Measurements from ENCODE around the gene INPP5E.

INPP5E gene

DNA sequence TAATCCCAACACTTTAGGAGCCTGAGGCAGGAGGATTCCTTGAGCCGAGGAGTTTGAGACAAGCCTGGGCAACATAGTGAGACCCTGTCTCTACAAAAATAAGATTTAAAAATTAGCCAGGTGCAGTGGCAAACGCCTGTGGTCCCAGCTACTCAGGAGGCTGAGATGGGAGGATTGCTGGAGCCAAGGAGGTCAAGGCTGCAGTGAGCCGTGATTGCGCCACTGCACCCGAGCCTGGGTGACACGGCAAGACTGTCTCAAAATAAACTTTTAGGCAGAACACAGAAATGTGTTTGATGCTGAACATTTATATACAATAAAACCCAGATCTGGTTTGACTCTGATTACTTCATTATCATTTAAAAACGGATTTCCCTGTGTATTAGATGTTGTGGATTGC is 34.2 kb downstream of the INPP5E start:
- Histone ChIP-seq H3K27ac (replicated peaks; ENCODE audit: low read length) (no peak overlapping the region), H2BK5ac (ENCODE audit: low read length) (no peak overlapping the region), H2AK5ac (ENCODE audit: low read depth, low read length) (no peak overlapping the region), H3K79me1 (ENCODE audit: low read depth, low read length) (peaks cover 11% of the 10 kb centered on the region), H4K8ac (ENCODE audit: low read depth, low read length) (no peak overlapping the region), H3K23ac (ENCODE audit: low read depth, low read length, poor library complexity) (no peak overlapping the region), H3K36me3 (replicated peaks in 1 of 2; ENCODE audit: control insufficient read depth in 2 of 2, insufficient read depth in 2 of 2, low read length in 2 of 2) (peaks cover 41 to 64% of the 10 kb centered on the region in 2 donors), H3K9me3 (replicated peaks in 1 of 2; ENCODE audit: control insufficient read depth in 2 of 2, insufficient read depth in 1 of 2, low read depth in 1 of 2, low read length in 2 of 2) (no peaks in the 10 kb centered on the region), H2BK120ac (ENCODE audit: low read depth, low read length) (no peak overlapping the region), H3K4me2 (ENCODE audit: insufficient read depth, low read length, poor library complexity, severe bottlenecking) (no peak overlapping the region), H3K14ac (ENCODE audit: low read length) (no peak overlapping the region), H3K9ac (ENCODE audit: low read depth, low read length, poor library complexity) (no peak overlapping the region), H3K4me3 (ENCODE audit: low read length in 2 of 2) (no peak overlapping the region), H3K18ac (ENCODE audit: low read length) (no peak overlapping the region), H2AFZ (ENCODE audit: low read length) (no peak overlapping the region), H3K4ac (ENCODE audit: low read length) (no peak overlapping the region), H2BK12ac (ENCODE audit: low read length) (no peak overlapping the region), H4K91ac (ENCODE audit: low read depth, low read length, poor library complexity) (no peak overlapping the region), H3K27me3 (ENCODE audit: control insufficient read depth in 3 of 3, insufficient read depth in 3 of 3, low read depth in 1 of 3, low read length in 3 of 3) (no peaks in the 10 kb centered on the region), H2BK15ac (ENCODE audit: low read length) (no peak overlapping the region), H3K4me1 (ENCODE audit: control insufficient read depth in 2 of 2, insufficient read depth in 1 of 2, low read depth in 1 of 2, low read length in 2 of 2) (peaks cover 8 to 9% of the 10 kb centered on the region in 2 donors)
- WGBS, 2 donors (ENCODE audit: extremely low coverage in 2 of 2, insufficient read length in 2 of 2, insufficient replicate concordance in 1 of 2) = no CpG with 5 or more reads among the region's 7 CpGs
- DNase-seq (ENCODE audit: low spot score) = no peak

DNA sequence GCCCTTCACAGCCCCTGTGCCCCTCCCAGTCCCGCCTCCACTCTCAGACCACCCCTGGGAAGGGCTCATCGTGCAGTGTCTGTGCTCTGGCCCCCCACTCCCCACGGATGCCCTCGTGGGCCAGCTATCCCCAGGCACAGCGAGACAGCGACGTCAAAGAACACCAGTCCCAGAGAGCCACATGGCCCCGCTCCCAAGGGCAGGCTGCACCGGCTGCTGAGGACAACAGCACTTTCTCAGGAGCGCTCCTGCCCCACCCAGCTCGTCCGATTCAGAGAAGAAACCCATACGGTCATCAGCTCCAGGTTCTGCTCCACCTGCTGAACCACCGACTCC is 34.9 kb downstream of the INPP5E start:
- WGBS, 2 donors (ENCODE audit: extremely low coverage in 2 of 2, insufficient read length in 2 of 2, insufficient replicate concordance in 1 of 2) = no CpG with 5 or more reads among the region's 14 CpGs
- H4K8ac ChIP-seq (ENCODE audit: low read depth, low read length) = no peak overlapping the region
- no peak overlapping the region for H2AK5ac ChIP-seq (ENCODE audit: low read depth, low read length)
- H3K18ac ChIP-seq (ENCODE audit: low read length) = no peak overlapping the region
- H2AFZ ChIP-seq (ENCODE audit: low read length) = no peak overlapping the region
- H3K23ac ChIP-seq (ENCODE audit: low read depth, low read length, poor library complexity) = no peak overlapping the region
- H2BK120ac ChIP-seq (ENCODE audit: low read depth, low read length) = no peak overlapping the region
- no peaks in the 10 kb centered on the region for H3K27me3 ChIP-seq (ENCODE audit: control insufficient read depth in 3 of 3, insufficient read depth in 3 of 3, low read depth in 1 of 3, low read length in 3 of 3)
- no peak overlapping the region for H3K4ac ChIP-seq (ENCODE audit: low read length)
- peaks cover 10 to 11% of the 10 kb centered on the region in 2 donors for H3K4me1 ChIP-seq (ENCODE audit: control insufficient read depth in 2 of 2, insufficient read depth in 1 of 2, low read depth in 1 of 2, low read length in 2 of 2)
- no peak overlapping the region for H3K14ac ChIP-seq (ENCODE audit: low read length)
- peaks cover 11% of the 10 kb centered on the region for H3K79me1 ChIP-seq (ENCODE audit: low read depth, low read length)
- H3K4me3 ChIP-seq (ENCODE audit: low read length in 2 of 2) = peak overlapping the region in 1 of 2 donors; percentile 19
- no peak overlapping the region for H4K91ac ChIP-seq (ENCODE audit: low read depth, low read length, poor library complexity)
- no peak overlapping the region for H2BK15ac ChIP-seq (ENCODE audit: low read length)
- no peak overlapping the region for H3K4me2 ChIP-seq (ENCODE audit: insufficient read depth, low read length, poor library complexity, severe bottlenecking)
- no peak for DNase-seq (ENCODE audit: low spot score)
- H3K27ac ChIP-seq (replicated peaks; ENCODE audit: low read length) = no peak overlapping the region
- no peaks in the 10 kb centered on the region for H3K9me3 ChIP-seq (replicated peaks in 1 of 2; ENCODE audit: control insufficient read depth in 2 of 2, insufficient read depth in 1 of 2, low read depth in 1 of 2, low read length in 2 of 2)
- peaks cover 41 to 64% of the 10 kb centered on the region in 2 donors for H3K36me3 ChIP-seq (replicated peaks in 1 of 2; ENCODE audit: control insufficient read depth in 2 of 2, insufficient read depth in 2 of 2, low read length in 2 of 2)
- no peak overlapping the region for H2BK5ac ChIP-seq (ENCODE audit: low read length)
- H3K9ac ChIP-seq (ENCODE audit: low read depth, low read length, poor library complexity) = no peak overlapping the region
- H2BK12ac ChIP-seq (ENCODE audit: low read length) = no peak overlapping the region

DNA sequence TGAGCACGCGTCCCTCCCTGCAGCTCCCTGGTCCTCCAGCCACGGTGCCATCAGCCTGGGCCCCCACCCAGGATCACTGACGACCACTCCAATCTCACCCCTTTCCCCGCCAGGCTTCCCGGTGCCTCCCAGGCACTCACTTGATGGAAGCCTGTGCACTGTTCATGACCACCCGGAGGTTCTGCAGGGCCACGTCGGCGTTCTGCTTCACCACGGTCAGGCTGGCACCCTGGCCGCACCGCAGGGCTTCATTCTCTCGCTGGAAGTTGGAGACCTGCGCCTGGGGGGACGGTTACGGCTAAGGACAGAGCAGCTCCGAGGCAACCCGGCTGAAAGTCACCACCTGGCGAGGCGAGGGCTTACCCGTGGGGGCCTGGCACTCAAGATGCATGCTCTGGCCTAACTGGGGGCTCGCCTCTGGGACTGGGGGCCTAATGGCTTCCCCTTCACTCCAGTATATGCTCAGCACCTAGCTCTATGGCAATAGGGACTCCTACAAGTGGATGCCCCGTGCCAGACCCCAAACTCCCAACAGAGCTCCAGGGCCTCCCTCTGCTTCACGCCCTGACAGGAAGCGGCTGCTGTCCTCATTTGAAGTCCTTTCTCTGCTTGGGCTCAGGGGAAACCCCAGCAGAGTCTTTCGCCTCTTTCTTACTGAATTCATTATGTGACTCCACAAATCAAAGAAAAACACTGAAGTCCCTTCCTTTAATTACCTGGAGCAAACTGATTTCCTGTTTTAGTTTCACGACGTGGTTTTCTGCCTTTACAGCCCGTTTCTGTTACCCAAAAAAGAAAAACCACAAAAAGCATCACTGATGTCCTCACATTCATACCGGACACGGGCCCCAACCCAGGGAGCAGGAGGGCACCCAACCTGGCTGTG is 35.5 kb downstream of the INPP5E start:
- Histone ChIP-seq H2AK5ac (ENCODE audit: low read depth, low read length) (no peak overlapping the region), H3K4me2 (ENCODE audit: insufficient read depth, low read length, poor library complexity, severe bottlenecking) (no peak overlapping the region), H3K4me3 (ENCODE audit: low read length in 2 of 2) (peak overlapping the region in 1 of 2 donors; percentile 19), H3K4me1 (ENCODE audit: control insufficient read depth in 2 of 2, insufficient read depth in 1 of 2, low read depth in 1 of 2, low read length in 2 of 2) (peaks cover 7 to 10% of the 10 kb centered on the region in 2 donors), H4K91ac (ENCODE audit: low read depth, low read length, poor library complexity) (no peak overlapping the region), H3K4ac (ENCODE audit: low read length) (no peak overlapping the region), H3K18ac (ENCODE audit: low read length) (no peak overlapping the region), H2BK5ac (ENCODE audit: low read length) (no peak overlapping the region), H3K9ac (ENCODE audit: low read depth, low read length, poor library complexity) (peak overlapping the region; percentile 44), H2AFZ (ENCODE audit: low read length) (no peak overlapping the region), H2BK120ac (ENCODE audit: low read depth, low read length) (no peak overlapping the region), H2BK12ac (ENCODE audit: low read length) (no peak overlapping the region), H3K27me3 (ENCODE audit: control insufficient read depth in 3 of 3, insufficient read depth in 3 of 3, low read depth in 1 of 3, low read length in 3 of 3) (no peaks in the 10 kb centered on the region), H3K9me3 (replicated peaks in 1 of 2; ENCODE audit: control insufficient read depth in 2 of 2, insufficient read depth in 1 of 2, low read depth in 1 of 2, low read length in 2 of 2) (no peaks in the 10 kb centered on the region), H3K23ac (ENCODE audit: low read depth, low read length, poor library complexity) (no peak overlapping the region), H3K27ac (replicated peaks; ENCODE audit: low read length) (no peak overlapping the region), H3K36me3 (replicated peaks in 1 of 2; ENCODE audit: control insufficient read depth in 2 of 2, insufficient read depth in 2 of 2, low read length in 2 of 2) (peaks cover 41 to 64% of the 10 kb centered on the region in 2 donors), H2BK15ac (ENCODE audit: low read length) (no peak overlapping the region), H3K79me1 (ENCODE audit: low read depth, low read length) (peaks cover 15% of the 10 kb centered on the region), H4K8ac (ENCODE audit: low read depth, low read length) (no peak overlapping the region), H3K14ac (ENCODE audit: low read length) (no peak overlapping the region)
- no peak for DNase-seq (ENCODE audit: low spot score)
- no CpG with 5 or more reads among the region's 32 CpGs for WGBS, 2 donors (ENCODE audit: extremely low coverage in 2 of 2, insufficient read length in 2 of 2, insufficient replicate concordance in 1 of 2)

DNA sequence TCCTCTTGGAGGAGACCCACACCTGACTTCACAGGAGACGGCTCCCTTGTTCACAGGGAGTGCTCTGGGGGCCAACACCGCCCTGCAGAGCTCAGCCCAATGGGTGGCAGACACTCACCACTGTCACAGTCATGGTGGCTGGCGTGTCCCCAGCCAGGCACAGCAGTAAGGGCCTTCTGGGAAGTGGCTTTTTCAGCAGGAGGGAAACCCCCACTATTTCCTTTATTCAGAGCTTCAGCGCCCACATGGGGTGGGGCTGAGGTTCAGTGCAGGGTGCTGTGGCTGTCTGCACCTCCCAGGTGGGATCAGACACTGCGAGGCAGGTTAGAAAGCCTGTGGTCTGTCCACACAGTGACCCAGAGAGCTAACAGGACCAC is 36.1 kb downstream of the INPP5E start:
- H2BK120ac ChIP-seq (ENCODE audit: low read depth, low read length) = no peak overlapping the region
- H3K36me3 ChIP-seq (replicated peaks in 1 of 2; ENCODE audit: control insufficient read depth in 2 of 2, insufficient read depth in 2 of 2, low read length in 2 of 2) = peaks cover 41 to 63% of the 10 kb centered on the region in 2 donors
- no peak overlapping the region for H2BK15ac ChIP-seq (ENCODE audit: low read length)
- no peak overlapping the region for H2AK5ac ChIP-seq (ENCODE audit: low read depth, low read length)
- no peak overlapping the region for H3K23ac ChIP-seq (ENCODE audit: low read depth, low read length, poor library complexity)
- no peak overlapping the region for H3K4me3 ChIP-seq (ENCODE audit: low read length in 2 of 2)
- H3K27me3 ChIP-seq (ENCODE audit: control insufficient read depth in 3 of 3, insufficient read depth in 3 of 3, low read depth in 1 of 3, low read length in 3 of 3) = no peaks in the 10 kb centered on the region
- WGBS, 2 donors (ENCODE audit: extremely low coverage in 2 of 2, insufficient read length in 2 of 2, insufficient replicate concordance in 1 of 2) = no CpG with 5 or more reads among the region's 5 CpGs
- no peaks in the 10 kb centered on the region for H3K9me3 ChIP-seq (replicated peaks in 1 of 2; ENCODE audit: control insufficient read depth in 2 of 2, insufficient read depth in 1 of 2, low read depth in 1 of 2, low read length in 2 of 2)
- no peak for DNase-seq (ENCODE audit: low spot score)
- peak overlapping the region; percentile 44 for H3K9ac ChIP-seq (ENCODE audit: low read depth, low read length, poor library complexity)
- H3K18ac ChIP-seq (ENCODE audit: low read length) = no peak overlapping the region
- H4K91ac ChIP-seq (ENCODE audit: low read depth, low read length, poor library complexity) = no peak overlapping the region
- H2BK12ac ChIP-seq (ENCODE audit: low read length) = no peak overlapping the region
- no peak overlapping the region for H3K27ac ChIP-seq (replicated peaks; ENCODE audit: low read length)
- H2BK5ac ChIP-seq (ENCODE audit: low read length) = no peak overlapping the region
- no peak overlapping the region for H4K8ac ChIP-seq (ENCODE audit: low read depth, low read length)
- H3K4me1 ChIP-seq (ENCODE audit: control insufficient read depth in 2 of 2, insufficient read depth in 1 of 2, low read depth in 1 of 2, low read length in 2 of 2) = peaks cover 8 to 15% of the 10 kb centered on the region in 2 donors
- no peak overlapping the region for H3K4me2 ChIP-seq (ENCODE audit: insufficient read depth, low read length, poor library complexity, severe bottlenecking)
- no peak overlapping the region for H3K14ac ChIP-seq (ENCODE audit: low read length)
- H3K4ac ChIP-seq (ENCODE audit: low read length) = no peak overlapping the region
- H3K79me1 ChIP-seq (ENCODE audit: low read depth, low read length) = peaks cover 15% of the 10 kb centered on the region
- no peak overlapping the region for H2AFZ ChIP-seq (ENCODE audit: low read length)

Measured in neuronal stem cell (in vitro differentiated cells).